Spinal cord (tissue), 10 donors: Measurements from ENCODE around the gene PLCB1. TPM values are rescaled to one million over a fixed set of nuclear protein-coding genes. Genes with fewer than 3 reads are reported as not detected.

Source experiments
- DNase-seq, 6 donors: peaks; one replicate each; pipeline versions ENCODE4 v3.0.0 to v3.0.0-alpha.2; 2013 to 2015; ENCODE audit warnings: low spot score in 6 of 6, low read depth in 4 of 6
- H3K27ac ChIP-seq: one replicate; pipeline ENCODE4 v1.5.1; 2013; ENCODE audit warnings: low read depth, low read length, control low read depth
- H3K27me3 ChIP-seq: one replicate; pipeline ENCODE4 v1.6.1; 2013; ENCODE audit warnings: low read length; ENCODE audit not compliant: control insufficient read depth, insufficient read depth
- H3K36me3 ChIP-seq: one replicate; pipeline ENCODE4 v1.6.1; 2013; ENCODE audit warnings: low read length; ENCODE audit not compliant: control insufficient read depth, insufficient read depth
- H3K4me1 ChIP-seq: one replicate; pipeline ENCODE4 v1.6.1; 2013; ENCODE audit warnings: low read length; ENCODE audit not compliant: control insufficient read depth, insufficient read depth
- H3K4me3 ChIP-seq: one replicate; pipeline ENCODE4 v1.5.1; 2013; ENCODE audit warnings: low read depth, low read length, control low read depth
- H3K9me3 ChIP-seq: one replicate; pipeline ENCODE4 v1.6.1; 2013; ENCODE audit warnings: low read length; ENCODE audit not compliant: control insufficient read depth, insufficient read depth
- WGBS: methylation state at CpG from one replicate; pipeline ENCODE4 v1.1.5; 2013; ENCODE audit warnings: missing lambda C conversion rate; ENCODE audit not compliant: insufficient coverage; 5-methylcytosine and 5-hydroxymethylcytosine counted together
- polyA plus RNA-seq, 2 donors: library from polyadenylated mRNA; unstranded; fragments of 120-200 nt; gene quantifications; one replicate each; pipeline ENCODE4 v1.2.1, GENCODE V29; 2013; ENCODE audit not compliant: insufficient read length in 2 of 2
- total RNA-seq, 2 donors: library from RNA; depleted of rRNA in 1 of 2; stranded (reverse); fragments of 120-200 nt in 1 of 2; fragments of >200 nt in 1 of 2; gene quantifications; one replicate each; pipeline versions ENCODE4 v1.2.3 to v1.2.4, GENCODE V29; 2013 to 2014
- donor health status: healthy.

Gene PLCB1
- total and polyA plus RNA-seq, 4 donors = 42.9 to 111 (median 88.2) TPM

GRCh38 chr20:8330319-8330784, 198.3 kb downstream of the PLCB1 start:
- H3K4me1 ChIP-seq = no peaks in the 10 kb centered on the region
- 55% methylated on average over 2 of the region's 3 CpGs for WGBS
- H3K36me3 ChIP-seq = no peaks in the 10 kb centered on the region

GRCh38 chr20:8330785-8331695, 199.0 kb downstream of the PLCB1 start:
- WGBS = no CpG with 5 or more reads among the region's 3 CpGs
- no peaks in the 10 kb centered on the region for H3K9me3 ChIP-seq
- peak in 2 of 6 donors; percentile 50 to 69 for DNase-seq
- no peak overlapping the region for H3K27ac ChIP-seq
- no peaks in the 10 kb centered on the region for H3K36me3 ChIP-seq
- H3K4me1 ChIP-seq = no peaks in the 10 kb centered on the region
- no peaks in the 10 kb centered on the region for H3K27me3 ChIP-seq
- H3K4me3 ChIP-seq = no peak overlapping the region

More at GRCh38 chr20:8330319-8330784, 198.3 kb downstream of the PLCB1 start:
- Histone ChIP-seq H3K9me3 (no peaks in the 10 kb centered on the region), H3K4me3 (no peak overlapping the region), H3K27me3 (no peaks in the 10 kb centered on the region), H3K27ac (no peak overlapping the region)
- peak in 2 of 6 donors; percentile 31 to 65 for DNase-seq

- Histone ChIP-seq H3K4me1 (no peaks in the 10 kb centered on the region), H3K4me3 (no peak overlapping the region), H3K27ac (no peak overlapping the region), H3K9me3 (no peaks in the 10 kb centered on the region), H3K27me3 (no peaks in the 10 kb centered on the region), H3K36me3 (no peaks in the 10 kb centered on the region)
- 54% methylated on average over 4 of the region's 6 CpGs for WGBS
- DNase-seq = peak in 2 of 6 donors; percentile 37 to 44
Measured at GRCh38 chr20:8331740-8332412, 199.8 kb downstream of the PLCB1 start.

- Histone ChIP-seq H3K27me3 (no peaks in the 10 kb centered on the region), H3K4me3 (no peak overlapping the region), H3K36me3 (no peaks in the 10 kb centered on the region), H3K4me1 (no peaks in the 10 kb centered on the region), H3K27ac (no peak overlapping the region), H3K9me3 (no peaks in the 10 kb centered on the region)
- no peak for DNase-seq
- no CpG with 5 or more reads among the region's 2 CpGs for WGBS
Measured at GRCh38 chr20:8334641-8335040, 202.6 kb downstream of the PLCB1 start.

- Histone ChIP-seq H3K9me3 (no peaks in the 10 kb centered on the region), H3K4me1 (no peaks in the 10 kb centered on the region), H3K36me3 (no peaks in the 10 kb centered on the region), H3K27me3 (no peaks in the 10 kb centered on the region), H3K27ac (no peak overlapping the region), H3K4me3 (no peak overlapping the region)
- no peak for DNase-seq
- no CpG with 5 or more reads among the region's 1 CpG for WGBS
Measured at GRCh38 chr20:8335059-8335458, 203.0 kb downstream of the PLCB1 start.

GRCh38 chr20:8335495-8336195, 203.6 kb downstream of the PLCB1 start:
- no peaks in the 10 kb centered on the region for H3K4me1 ChIP-seq
- H3K9me3 ChIP-seq = no peaks in the 10 kb centered on the region
- 68% methylated on average over 6 of the region's 7 CpGs for WGBS
- peak in 1 of 6 donors; percentile 56 for DNase-seq
- H3K36me3 ChIP-seq = no peaks in the 10 kb centered on the region
- H3K4me3 ChIP-seq = no peak overlapping the region
- H3K27ac ChIP-seq = no peak overlapping the region
- no peaks in the 10 kb centered on the region for H3K27me3 ChIP-seq

- Histone ChIP-seq H3K27ac (no peak overlapping the region), H3K9me3 (no peaks in the 10 kb centered on the region), H3K36me3 (no peaks in the 10 kb centered on the region), H3K4me1 (peaks cover 1% of the 10 kb centered on the region), H3K4me3 (no peak overlapping the region), H3K27me3 (no peaks in the 10 kb centered on the region)
- no peak for DNase-seq
- WGBS = 93% methylated on average over 2 of the region's 3 CpGs
Measured at GRCh38 chr20:8339349-8339748, 207.3 kb downstream of the PLCB1 start.

- H3K27ac ChIP-seq = no peak overlapping the region
- no peaks in the 10 kb centered on the region for H3K27me3 ChIP-seq
- no peak overlapping the region for H3K4me3 ChIP-seq
- no peaks in the 10 kb centered on the region for H3K36me3 ChIP-seq
- no peak for DNase-seq
- peaks cover 8% of the 10 kb centered on the region for H3K4me1 ChIP-seq
- WGBS = 100% methylated on average over 2 of the region's 3 CpGs
- no peaks in the 10 kb centered on the region for H3K9me3 ChIP-seq
Measured at GRCh38 chr20:8342391-8342790, 210.3 kb downstream of the PLCB1 start.

GRCh38 chr20:8344106-8344505, 212.0 kb downstream of the PLCB1 start:
- DNase-seq = peak in 1 of 6 donors; percentile 58
- Histone ChIP-seq H3K27ac (no peak overlapping the region), H3K4me3 (no peak overlapping the region), H3K9me3 (no peaks in the 10 kb centered on the region), H3K36me3 (no peaks in the 10 kb centered on the region), H3K27me3 (no peaks in the 10 kb centered on the region), H3K4me1 (peaks cover 8% of the 10 kb centered on the region)
- WGBS = 60% methylated on average over 1 of the region's 3 CpGs
